Stimulated activated CD8-positive, alpha-beta memory T cell treated with anti-CD3 and anti-CD28 coated beads, Interleukin-4, amount 100 ng/mL, for 24 hours (primary cell): ENCODE data around the gene VAC14.

Experiments used
- DNase-seq: peaks from one replicate; pipeline ENCODE4 v3.0.0-alpha.2; 2020; ENCODE audit warnings: low read depth

Gene VAC14

GRCh38 chr16:70706948-70707465 is 94.0 kb downstream of the VAC14 start:
- DNase-seq = no peak

GRCh38 chr16:70705056-70705455 is 95.9 kb downstream of the VAC14 start:
- no peak for DNase-seq

- no peak for DNase-seq
Observed at GRCh38 chr16:70704586-70704985, 96.4 kb downstream of the VAC14 start.

- DNase-seq = no peak
Observed at GRCh38 chr16:70703835-70704381, 97.0 kb downstream of the VAC14 start.

GRCh38 chr16:70703041-70703834 is 97.7 kb downstream of the VAC14 start:
- no peak for DNase-seq

- no peak for DNase-seq
Observed at GRCh38 chr16:70702624-70703023, 98.3 kb downstream of the VAC14 start.

- no peak for DNase-seq
Observed at GRCh38 chr16:70701998-70702397, 99.0 kb downstream of the VAC14 start.

GRCh38 chr16:70701596-70701995 is 99.4 kb downstream of the VAC14 start:
- DNase-seq = no peak

GRCh38 chr16:70701036-70701435 is 99.9 kb downstream of the VAC14 start:
- DNase-seq = no peak

- no peak for DNase-seq
Observed at GRCh38 chr16:70700101-70701020, 100.6 kb downstream of the VAC14 start.

- no peak for DNase-seq
Observed at GRCh38 chr16:70699696-70700095, 101.3 kb downstream of the VAC14 start.

GRCh38 chr16:70698901-70699300 is 102.1 kb downstream of the VAC14 start:
- DNase-seq = no peak

- no peak for DNase-seq
Observed at GRCh38 chr16:70697594-70698170, 103.3 kb downstream of the VAC14 start.

- DNase-seq = no peak
Observed at GRCh38 chr16:70696952-70697593, 103.9 kb downstream of the VAC14 start.

GRCh38 chr16:70696355-70696754 is 104.6 kb downstream of the VAC14 start:
- no peak for DNase-seq

GRCh38 chr16:70695331-70696070 is 105.5 kb downstream of the VAC14 start:
- no peak for DNase-seq

- DNase-seq = no peak
Observed at GRCh38 chr16:70694868-70695218, 106.1 kb downstream of the VAC14 start.

- DNase-seq = no peak
Observed at GRCh38 chr16:70694088-70694867, 106.7 kb downstream of the VAC14 start.

- no peak for DNase-seq
Observed at GRCh38 chr16:70692873-70693671, 107.9 kb downstream of the VAC14 start.
